Breast epithelium (tissue), 3 donors: ENCODE data around the gene UGT1A4.

Source experiments
- POLR2A ChIP-seq: fragments of 450-650 bp; IDR thresholded peaks from one replicate; pipeline ENCODE4 v1.6.1; 2016; ENCODE audit warnings: antibody characterized with exemption, mild to moderate bottlenecking, moderate library complexity
- POLR2AphosphoS5 ChIP-seq, 3 donors: sonication (generic); formaldehyde crosslinking; IDR thresholded peaks; one replicate each; pipeline ENCODE4 v1.6.1; 2017; ENCODE audit warnings: antibody characterized with exemption in 3 of 3
- TF ChIP-seq, protein P1 (sequence below), 3 donors: fragments of 450-650 bp; IDR thresholded peaks; one replicate each; pipeline ENCODE4 v1.5.1; 2016 to 2017; ENCODE audit warnings: antibody characterized with exemption in 3 of 3, mild to moderate bottlenecking in 3 of 3, moderate library complexity in 3 of 3

DNA sequence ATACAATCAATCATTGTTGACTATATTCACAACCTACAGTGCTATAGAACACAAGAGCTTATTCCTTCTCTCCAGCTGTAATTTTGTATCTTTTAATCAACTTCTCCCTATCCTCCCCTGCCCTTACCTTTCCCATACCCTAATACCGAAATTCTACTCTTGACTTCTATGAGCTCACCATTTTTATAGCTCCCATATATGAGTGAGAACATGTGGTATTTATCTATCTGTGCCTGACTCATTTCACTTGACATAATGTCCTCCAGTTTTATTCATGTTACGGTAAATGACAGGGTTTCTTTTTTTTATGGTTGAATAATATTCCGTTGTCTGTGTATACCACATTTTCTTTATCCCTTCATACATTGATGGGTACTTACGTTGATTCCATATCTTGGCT is 62.2 kb downstream of the UGT1A4 start:
- TF ChIP-seq, protein P1, sequence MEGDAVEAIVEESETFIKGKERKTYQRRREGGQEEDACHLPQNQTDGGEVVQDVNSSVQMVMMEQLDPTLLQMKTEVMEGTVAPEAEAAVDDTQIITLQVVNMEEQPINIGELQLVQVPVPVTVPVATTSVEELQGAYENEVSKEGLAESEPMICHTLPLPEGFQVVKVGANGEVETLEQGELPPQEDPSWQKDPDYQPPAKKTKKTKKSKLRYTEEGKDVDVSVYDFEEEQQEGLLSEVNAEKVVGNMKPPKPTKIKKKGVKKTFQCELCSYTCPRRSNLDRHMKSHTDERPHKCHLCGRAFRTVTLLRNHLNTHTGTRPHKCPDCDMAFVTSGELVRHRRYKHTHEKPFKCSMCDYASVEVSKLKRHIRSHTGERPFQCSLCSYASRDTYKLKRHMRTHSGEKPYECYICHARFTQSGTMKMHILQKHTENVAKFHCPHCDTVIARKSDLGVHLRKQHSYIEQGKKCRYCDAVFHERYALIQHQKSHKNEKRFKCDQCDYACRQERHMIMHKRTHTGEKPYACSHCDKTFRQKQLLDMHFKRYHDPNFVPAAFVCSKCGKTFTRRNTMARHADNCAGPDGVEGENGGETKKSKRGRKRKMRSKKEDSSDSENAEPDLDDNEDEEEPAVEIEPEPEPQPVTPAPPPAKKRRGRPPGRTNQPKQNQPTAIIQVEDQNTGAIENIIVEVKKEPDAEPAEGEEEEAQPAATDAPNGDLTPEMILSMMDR (IDR thresholded peaks at IDR 0.05) = no peak
- TF ChIP-seq POLR2AphosphoS5 (IDR thresholded peaks at IDR 0.05) (no peak), POLR2A (no peak)
